ENCODE measurements around the gene PCBP4.

The PCBP4 gene

GRCh38 chr3:51967384-51968169, at the start of gene PCBP4:
TSS of gene PCBP4 (minus strand) at chr3:51967454. CDS start at chr3:51961240, 6,214 bp downstream.
- no peak for TF ChIP-seq CTCF (conservative IDR thresholded peaks at IDR 0.05; ENCODE audit: low read length)
- peak within 1 kb of the TSS; percentile 84 for H3K4me3 ChIP-seq (ENCODE audit: low read length)
- no peak for DNase-seq (ENCODE audit: low read depth)

GRCh38 chr3:52015438-52016228, 48.4 kb upstream of the PCBP4 start:
- DNase-seq (ENCODE audit: low read depth): no peak
- TF ChIP-seq CTCF (conservative IDR thresholded peaks at IDR 0.05; ENCODE audit: low read length): no peak
- H3K4me3 ChIP-seq (ENCODE audit: low read length): no peak overlapping the region

DNA sequence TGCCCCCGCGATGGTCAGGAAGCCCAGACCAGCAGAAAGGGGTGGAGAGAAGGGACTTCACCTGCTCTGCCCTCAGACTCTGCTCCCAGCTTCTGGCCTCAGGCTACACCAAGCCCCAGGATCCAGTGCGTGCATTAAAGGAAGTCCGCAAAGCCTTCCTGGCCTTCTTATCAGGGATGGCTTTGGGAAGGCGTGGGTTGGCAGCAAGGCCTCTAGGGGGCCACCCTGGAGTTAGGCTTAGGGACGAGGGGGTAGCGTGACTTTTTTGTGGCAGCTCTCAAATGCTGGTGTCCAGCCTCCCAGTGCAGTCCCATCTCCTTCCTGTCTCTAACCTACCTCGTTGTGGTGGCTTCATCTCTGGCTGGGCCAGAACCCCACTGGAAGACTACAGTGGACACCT, 47.4 kb upstream of the PCBP4 start:
- peak; percentile 34 for TF ChIP-seq CTCF (conservative IDR thresholded peaks at IDR 0.05; ENCODE audit: low read length)
- no peak overlapping the region for H3K4me3 ChIP-seq (ENCODE audit: low read length)
- DNase-seq (ENCODE audit: low read depth): no peak

DNA sequence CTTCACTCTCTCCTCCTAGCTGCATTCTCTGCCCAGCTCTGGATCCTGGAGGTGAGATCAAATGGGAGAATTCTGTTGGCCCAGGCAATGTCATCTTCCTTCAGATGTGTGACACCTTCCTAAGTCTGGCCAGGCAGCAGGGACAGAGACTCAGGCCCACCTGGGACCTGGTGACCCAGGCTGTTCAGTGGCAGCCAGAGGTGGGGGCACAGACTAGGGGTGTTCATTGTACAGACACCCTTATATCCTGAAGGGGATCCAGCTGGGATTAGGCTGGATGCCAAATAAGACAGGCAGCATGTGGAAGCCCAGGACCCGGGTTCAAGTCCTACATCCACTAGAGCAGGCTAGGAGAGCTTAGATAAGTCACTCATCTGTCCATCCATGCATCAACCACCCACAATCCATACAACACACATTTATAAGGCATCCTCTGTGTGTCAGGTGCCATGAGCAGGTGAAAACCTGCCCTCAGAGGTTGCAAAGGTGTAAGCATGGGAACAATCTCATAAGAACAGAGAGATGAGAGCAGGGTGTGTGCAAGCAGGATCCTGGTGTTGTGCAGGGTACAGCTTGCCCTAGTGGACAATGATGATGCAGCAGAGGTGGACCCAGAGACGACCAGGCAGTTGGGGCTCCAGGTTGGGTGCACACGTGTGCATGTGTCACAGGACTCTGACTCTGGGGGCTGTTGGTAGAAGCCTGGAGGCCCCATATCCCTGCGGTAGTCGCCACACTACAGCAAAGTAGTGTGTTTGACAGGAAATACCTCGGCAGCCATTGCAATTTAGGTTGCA, 46.7 kb upstream of the PCBP4 start:
- no peak for TF ChIP-seq CTCF (conservative IDR thresholded peaks at IDR 0.05; ENCODE audit: low read length)
- no peak for DNase-seq (ENCODE audit: low read depth)

GRCh38 chr3:52012699-52013098, 45.4 kb upstream of the PCBP4 start:
- TF ChIP-seq CTCF (conservative IDR thresholded peaks at IDR 0.05; ENCODE audit: low read length): no peak

More for the DNA sequence above, 46.7 kb upstream of the PCBP4 start:
- no peak overlapping the region for H3K4me3 ChIP-seq (ENCODE audit: low read length)

DNA sequence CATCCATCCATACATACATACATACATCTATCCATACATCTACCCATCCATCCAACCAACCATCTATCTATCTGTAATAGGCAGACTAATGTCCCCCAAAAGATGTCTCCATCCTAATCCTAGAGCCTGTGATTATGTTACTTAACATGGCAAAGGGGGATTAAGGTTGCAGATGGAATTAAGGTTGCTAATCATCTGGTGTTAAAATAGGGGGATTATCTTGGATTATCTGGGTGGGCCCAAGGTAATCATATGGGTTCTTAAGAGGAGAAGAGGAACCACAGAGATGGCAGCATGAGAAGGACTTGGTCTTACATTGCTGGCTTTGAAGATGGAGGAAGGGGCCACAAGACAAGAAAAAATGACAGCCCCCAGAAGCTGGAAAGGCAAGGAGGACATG, 43.2 kb upstream of the PCBP4 start:
- no peak for DNase-seq (ENCODE audit: low read depth)
- no peak for TF ChIP-seq CTCF (conservative IDR thresholded peaks at IDR 0.05; ENCODE audit: low read length)
- no peak overlapping the region for H3K4me3 ChIP-seq (ENCODE audit: low read length)

More at GRCh38 chr3:52012699-52013098, 45.4 kb upstream of the PCBP4 start:
- no peak for DNase-seq (ENCODE audit: low read depth)
- H3K4me3 ChIP-seq (ENCODE audit: low read length): no peak overlapping the region

All from AG10803 (cell line).